ENCODE data around the gene MTA3. TPM values are rescaled to one million over a fixed set of nuclear protein-coding genes. Genes with fewer than 3 reads are reported as not detected.
"Not testable (repeated sequence)": the region's sequence is repeated elsewhere in the genome, so short reads cannot be mapped to it uniquely, and the experiment has no call there.

MTA3 gene
- polyA plus RNA-seq, 1 experiment: 51.0 TPM

- CTCF ChIA-PET: no interaction called here
- POLR2A ChIA-PET: no interaction called here
- DNase-seq (ENCODE audit: low read depth, low spot score): no peak
- TF ChIP-seq, protein P1, sequence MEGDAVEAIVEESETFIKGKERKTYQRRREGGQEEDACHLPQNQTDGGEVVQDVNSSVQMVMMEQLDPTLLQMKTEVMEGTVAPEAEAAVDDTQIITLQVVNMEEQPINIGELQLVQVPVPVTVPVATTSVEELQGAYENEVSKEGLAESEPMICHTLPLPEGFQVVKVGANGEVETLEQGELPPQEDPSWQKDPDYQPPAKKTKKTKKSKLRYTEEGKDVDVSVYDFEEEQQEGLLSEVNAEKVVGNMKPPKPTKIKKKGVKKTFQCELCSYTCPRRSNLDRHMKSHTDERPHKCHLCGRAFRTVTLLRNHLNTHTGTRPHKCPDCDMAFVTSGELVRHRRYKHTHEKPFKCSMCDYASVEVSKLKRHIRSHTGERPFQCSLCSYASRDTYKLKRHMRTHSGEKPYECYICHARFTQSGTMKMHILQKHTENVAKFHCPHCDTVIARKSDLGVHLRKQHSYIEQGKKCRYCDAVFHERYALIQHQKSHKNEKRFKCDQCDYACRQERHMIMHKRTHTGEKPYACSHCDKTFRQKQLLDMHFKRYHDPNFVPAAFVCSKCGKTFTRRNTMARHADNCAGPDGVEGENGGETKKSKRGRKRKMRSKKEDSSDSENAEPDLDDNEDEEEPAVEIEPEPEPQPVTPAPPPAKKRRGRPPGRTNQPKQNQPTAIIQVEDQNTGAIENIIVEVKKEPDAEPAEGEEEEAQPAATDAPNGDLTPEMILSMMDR (IDR thresholded peaks at IDR 0.05; ENCODE audit: low read depth, low read length): no peak
- no peaks in the 10 kb centered on the region for H3K9me3 ChIP-seq (ENCODE audit: control insufficient read depth, insufficient read depth, low read length)
- no peaks in the 10 kb centered on the region for H3K27me3 ChIP-seq (ENCODE audit: control insufficient read depth, insufficient read depth, low read length)
- no peak overlapping the region for H3K4me3 ChIP-seq (ENCODE audit: low read depth, low read length)
- H3K27ac ChIP-seq (ENCODE audit: low read depth, low read length): no peak overlapping the region
These were observed 158.2 kb downstream of the MTA3 start for GRCh38 chr2:42726680-42727079.

GRCh38 chr2:42731316-42731715 lies 162.9 kb downstream of the MTA3 start:
- CTCF ChIA-PET; DNase-seq (ENCODE audit: low read depth, low spot score); H3K27me3 ChIP-seq (ENCODE audit: control insufficient read depth, insufficient read depth, low read length); H3K27ac ChIP-seq (ENCODE audit: low read depth, low read length); H3K4me3 ChIP-seq (ENCODE audit: low read depth, low read length); POLR2A ChIA-PET; H3K9me3 ChIP-seq (ENCODE audit: control insufficient read depth, insufficient read depth, low read length): not testable (repeated sequence)

- ChIA-PET POLR2A (no interaction called here), CTCF (interaction anchor here (0.7 kb wide), 2 partner anchors 34 to 67 kb away, joined by 4 to 5 read pairs; no protein-coding TSS in a partner anchor)
- no peak for DNase-seq (ENCODE audit: low read depth, low spot score)
- Histone ChIP-seq H3K27me3 (ENCODE audit: control insufficient read depth, insufficient read depth, low read length) (no peaks in the 10 kb centered on the region), H3K9me3 (ENCODE audit: control insufficient read depth, insufficient read depth, low read length) (no peaks in the 10 kb centered on the region), H3K27ac (ENCODE audit: low read depth, low read length) (no peak overlapping the region), H3K4me3 (ENCODE audit: low read depth, low read length) (no peak overlapping the region)
- TF ChIP-seq, protein P1 (IDR thresholded peaks at IDR 0.05; ENCODE audit: low read depth, low read length): no peak
These were observed 165.4 kb downstream of the MTA3 start for GRCh38 chr2:42733852-42734251.

GRCh38 chr2:42736598-42737322 lies 168.3 kb downstream of the MTA3 start:
- CTCF ChIA-PET: no interaction called here

DNA sequence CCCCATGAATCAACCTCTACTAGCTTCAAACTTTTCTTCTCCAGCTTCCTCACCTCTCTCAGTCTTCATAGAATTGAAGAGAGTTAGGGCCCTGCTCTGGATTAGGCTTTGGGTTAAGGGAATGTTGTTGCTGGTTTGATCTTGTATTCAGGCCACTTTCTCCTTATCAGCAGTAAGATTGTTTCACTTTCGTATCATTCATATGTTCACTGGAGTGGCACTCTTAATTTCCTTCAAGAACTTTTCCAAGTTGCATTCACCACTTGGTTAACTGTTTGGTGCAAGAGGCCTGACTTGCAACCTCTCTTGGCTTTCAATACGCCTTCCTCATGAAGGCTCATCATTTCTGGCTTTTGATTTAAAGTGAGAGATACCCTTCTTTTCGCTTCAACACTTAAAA lies 172.7 kb downstream of the MTA3 start:
- CTCF ChIA-PET: interaction anchor here (1.0 kb wide), 1 partner anchor 31 kb away, joined by 3 read pairs; no protein-coding TSS in a partner anchor

More at GRCh38 chr2:42736598-42737322, 168.3 kb downstream of the MTA3 start:
- no peaks in the 10 kb centered on the region for H3K27me3 ChIP-seq (ENCODE audit: control insufficient read depth, insufficient read depth, low read length)
- H3K4me3 ChIP-seq (ENCODE audit: low read depth, low read length): no peak overlapping the region
- no peak overlapping the region for H3K27ac ChIP-seq (ENCODE audit: low read depth, low read length)
- no peak for DNase-seq (ENCODE audit: low read depth, low spot score)
- H3K9me3 ChIP-seq (ENCODE audit: control insufficient read depth, insufficient read depth, low read length): no peaks in the 10 kb centered on the region
- POLR2A ChIA-PET: no interaction called here
- TF ChIP-seq, protein P1 (IDR thresholded peaks at IDR 0.05; ENCODE audit: low read depth, low read length): no peak

More for the DNA sequence above, 172.7 kb downstream of the MTA3 start:
- TF ChIP-seq, protein P1 (IDR thresholded peaks at IDR 0.05; ENCODE audit: low read depth, low read length): no peak
- H3K27me3 ChIP-seq (ENCODE audit: control insufficient read depth, insufficient read depth, low read length): no peaks in the 10 kb centered on the region
- POLR2A ChIA-PET: no interaction called here
- no peak overlapping the region for H3K27ac ChIP-seq (ENCODE audit: low read depth, low read length)
- H3K4me3 ChIP-seq (ENCODE audit: low read depth, low read length): no peak overlapping the region
- DNase-seq (ENCODE audit: low read depth, low spot score): no peak
- no peaks in the 10 kb centered on the region for H3K9me3 ChIP-seq (ENCODE audit: control insufficient read depth, insufficient read depth, low read length)
